Measurements from ENCODE around the gene CGN.
A peak's percentile ranks its signal among the peaks of the same experiment; 100 is the strongest.

Gene CGN

DNA sequence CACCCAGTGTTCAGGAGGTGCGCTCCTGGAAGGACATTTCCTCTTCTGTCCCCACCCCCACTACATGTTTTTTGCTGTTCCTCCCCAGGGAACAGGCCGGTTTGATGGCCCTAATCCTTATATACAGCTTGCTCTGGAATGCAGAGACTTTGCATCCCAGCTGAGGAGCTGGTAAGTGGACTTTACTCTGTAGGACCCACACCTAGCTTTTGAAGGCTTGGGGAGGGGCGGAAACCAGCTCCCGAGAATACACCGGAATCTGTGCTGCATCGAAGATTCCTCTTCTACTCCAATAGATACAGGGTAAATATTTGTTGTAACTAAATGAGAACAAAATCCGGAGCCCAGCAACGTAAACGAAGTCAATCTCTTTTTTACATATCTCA, 1.2 kb upstream of the CGN start:
- Histone ChIP-seq H3K4me3 (replicated peaks; ENCODE audit: insufficient read depth, low read length) (no peak overlapping the region), H3K27me3 (ENCODE audit: insufficient read depth, poor library complexity, severe bottlenecking) (peaks cover 4% of the 10 kb centered on the region), H3K27ac (replicated peaks) (no peak overlapping the region)
- DNase-seq (ENCODE audit: low read depth in 1 of 2, low spot score in 1 of 2), result no peak
- TF ChIP-seq, protein P1, sequence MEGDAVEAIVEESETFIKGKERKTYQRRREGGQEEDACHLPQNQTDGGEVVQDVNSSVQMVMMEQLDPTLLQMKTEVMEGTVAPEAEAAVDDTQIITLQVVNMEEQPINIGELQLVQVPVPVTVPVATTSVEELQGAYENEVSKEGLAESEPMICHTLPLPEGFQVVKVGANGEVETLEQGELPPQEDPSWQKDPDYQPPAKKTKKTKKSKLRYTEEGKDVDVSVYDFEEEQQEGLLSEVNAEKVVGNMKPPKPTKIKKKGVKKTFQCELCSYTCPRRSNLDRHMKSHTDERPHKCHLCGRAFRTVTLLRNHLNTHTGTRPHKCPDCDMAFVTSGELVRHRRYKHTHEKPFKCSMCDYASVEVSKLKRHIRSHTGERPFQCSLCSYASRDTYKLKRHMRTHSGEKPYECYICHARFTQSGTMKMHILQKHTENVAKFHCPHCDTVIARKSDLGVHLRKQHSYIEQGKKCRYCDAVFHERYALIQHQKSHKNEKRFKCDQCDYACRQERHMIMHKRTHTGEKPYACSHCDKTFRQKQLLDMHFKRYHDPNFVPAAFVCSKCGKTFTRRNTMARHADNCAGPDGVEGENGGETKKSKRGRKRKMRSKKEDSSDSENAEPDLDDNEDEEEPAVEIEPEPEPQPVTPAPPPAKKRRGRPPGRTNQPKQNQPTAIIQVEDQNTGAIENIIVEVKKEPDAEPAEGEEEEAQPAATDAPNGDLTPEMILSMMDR (IDR thresholded peaks at IDR 0.05; ENCODE audit: insufficient read depth, low read length), result no peak
- no peak for TF ChIP-seq POLR2AphosphoS5 (IDR thresholded peaks at IDR 0.05; ENCODE audit: low read depth)
- no peak for TF ChIP-seq SPI1 (IDR thresholded peaks at IDR 0.05; ENCODE audit: borderline replicate concordance, low read depth)
- no peak for TF ChIP-seq GABPA (IDR thresholded peaks at IDR 0.05; ENCODE audit: low read depth)
- TF ChIP-seq, protein P2, sequence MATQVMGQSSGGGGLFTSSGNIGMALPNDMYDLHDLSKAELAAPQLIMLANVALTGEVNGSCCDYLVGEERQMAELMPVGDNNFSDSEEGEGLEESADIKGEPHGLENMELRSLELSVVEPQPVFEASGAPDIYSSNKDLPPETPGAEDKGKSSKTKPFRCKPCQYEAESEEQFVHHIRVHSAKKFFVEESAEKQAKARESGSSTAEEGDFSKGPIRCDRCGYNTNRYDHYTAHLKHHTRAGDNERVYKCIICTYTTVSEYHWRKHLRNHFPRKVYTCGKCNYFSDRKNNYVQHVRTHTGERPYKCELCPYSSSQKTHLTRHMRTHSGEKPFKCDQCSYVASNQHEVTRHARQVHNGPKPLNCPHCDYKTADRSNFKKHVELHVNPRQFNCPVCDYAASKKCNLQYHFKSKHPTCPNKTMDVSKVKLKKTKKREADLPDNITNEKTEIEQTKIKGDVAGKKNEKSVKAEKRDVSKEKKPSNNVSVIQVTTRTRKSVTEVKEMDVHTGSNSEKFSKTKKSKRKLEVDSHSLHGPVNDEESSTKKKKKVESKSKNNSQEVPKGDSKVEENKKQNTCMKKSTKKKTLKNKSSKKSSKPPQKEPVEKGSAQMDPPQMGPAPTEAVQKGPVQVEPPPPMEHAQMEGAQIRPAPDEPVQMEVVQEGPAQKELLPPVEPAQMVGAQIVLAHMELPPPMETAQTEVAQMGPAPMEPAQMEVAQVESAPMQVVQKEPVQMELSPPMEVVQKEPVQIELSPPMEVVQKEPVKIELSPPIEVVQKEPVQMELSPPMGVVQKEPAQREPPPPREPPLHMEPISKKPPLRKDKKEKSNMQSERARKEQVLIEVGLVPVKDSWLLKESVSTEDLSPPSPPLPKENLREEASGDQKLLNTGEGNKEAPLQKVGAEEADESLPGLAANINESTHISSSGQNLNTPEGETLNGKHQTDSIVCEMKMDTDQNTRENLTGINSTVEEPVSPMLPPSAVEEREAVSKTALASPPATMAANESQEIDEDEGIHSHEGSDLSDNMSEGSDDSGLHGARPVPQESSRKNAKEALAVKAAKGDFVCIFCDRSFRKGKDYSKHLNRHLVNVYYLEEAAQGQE (IDR thresholded peaks at IDR 0.05; ENCODE audit: insufficient replicate concordance, low read depth), result no peak

DNA sequence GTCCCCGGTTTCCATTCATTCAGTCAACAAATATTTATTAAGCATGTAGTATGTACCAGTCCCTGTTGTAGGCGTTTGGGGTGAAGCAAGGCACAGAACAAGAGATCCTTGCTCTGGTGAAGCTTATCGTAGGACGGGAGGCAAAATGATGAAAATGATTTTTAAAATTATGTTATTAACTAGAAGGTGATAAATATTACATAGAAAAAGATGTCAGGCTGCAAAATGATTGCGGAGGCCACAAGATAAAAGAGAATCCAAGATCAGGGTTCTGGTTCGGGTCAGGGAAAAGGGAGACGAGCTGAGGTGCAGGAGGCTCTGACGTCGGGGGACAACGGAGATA, 602 bp upstream of the CGN start:
- TF ChIP-seq, protein P2 (IDR thresholded peaks at IDR 0.05; ENCODE audit: insufficient replicate concordance, low read depth), result no peak
- TF ChIP-seq GABPA (IDR thresholded peaks at IDR 0.05; ENCODE audit: low read depth) (no peak), SPI1 (IDR thresholded peaks at IDR 0.05; ENCODE audit: borderline replicate concordance, low read depth) (no peak), POLR2AphosphoS5 (IDR thresholded peaks at IDR 0.05; ENCODE audit: low read depth) (no peak)
- TF ChIP-seq, protein P1 (IDR thresholded peaks at IDR 0.05; ENCODE audit: insufficient read depth, low read length), result no peak
- peak overlapping the region; percentile 58 for H3K4me3 ChIP-seq (replicated peaks; ENCODE audit: insufficient read depth, low read length)
- peaks cover 4% of the 10 kb centered on the region for H3K27me3 ChIP-seq (ENCODE audit: insufficient read depth, poor library complexity, severe bottlenecking)
- no peak for DNase-seq (ENCODE audit: low read depth in 1 of 2, low spot score in 1 of 2)
- no peak overlapping the region for H3K27ac ChIP-seq (replicated peaks)

DNA sequence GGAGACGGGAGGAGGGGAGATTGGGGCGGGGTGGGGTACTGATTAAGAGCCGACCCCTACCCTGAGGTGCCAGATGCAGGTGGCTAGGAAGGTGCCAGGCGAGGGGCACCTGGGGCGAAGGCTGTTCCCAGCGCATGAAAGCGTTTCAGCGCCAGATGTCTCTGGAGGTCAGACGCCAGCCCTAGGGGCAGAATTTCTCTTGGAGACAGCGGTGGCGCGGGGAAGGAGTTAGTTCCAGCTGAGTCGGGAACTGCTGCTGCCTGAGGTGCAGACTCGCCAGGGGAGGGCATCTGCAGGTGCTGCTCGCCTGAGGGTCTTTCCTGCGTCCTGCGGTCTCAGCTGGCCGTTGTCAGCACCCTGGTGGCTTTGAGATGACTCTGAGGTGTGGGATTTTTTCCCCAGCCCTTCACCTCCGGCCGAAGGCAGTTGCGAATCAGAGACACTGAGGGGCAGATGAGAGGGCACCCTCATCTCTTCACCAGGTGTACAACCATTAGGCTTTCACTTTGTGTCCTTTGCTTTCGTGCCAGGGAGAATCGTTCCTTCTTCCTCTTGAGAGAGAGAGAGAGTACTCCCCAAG, 539 bp downstream of the CGN start:
- Histone ChIP-seq H3K27ac (replicated peaks) (no peak overlapping the region), H3K27me3 (ENCODE audit: insufficient read depth, poor library complexity, severe bottlenecking) (peaks cover 4% of the 10 kb centered on the region), H3K4me3 (replicated peaks; ENCODE audit: insufficient read depth, low read length) (peak overlapping the region; percentile 58)
- TF ChIP-seq GABPA (IDR thresholded peaks at IDR 0.05; ENCODE audit: low read depth) (no peak), POLR2AphosphoS5 (IDR thresholded peaks at IDR 0.05; ENCODE audit: low read depth) (no peak), SPI1 (IDR thresholded peaks at IDR 0.05; ENCODE audit: borderline replicate concordance, low read depth) (no peak)
- TF ChIP-seq, protein P2 (IDR thresholded peaks at IDR 0.05; ENCODE audit: insufficient replicate concordance, low read depth), result no peak
- TF ChIP-seq, protein P1 (IDR thresholded peaks at IDR 0.05; ENCODE audit: insufficient read depth, low read length), result no peak
- DNase-seq (ENCODE audit: low read depth in 1 of 2, low spot score in 1 of 2), result peak in 1 of 2 experiments; percentile 19

All from HL-60 (cell line).